Measurements from ENCODE around the gene MB21D2.

The MB21D2 gene

GRCh38 chr3:192820161-192820560, 97.5 kb downstream of the MB21D2 start:
- intact Hi-C loops (cut with DNase I; ENCODE audit: low total_unique reads) = no loop called here
- no peak for TF ChIP-seq CTCF (IDR thresholded peaks at IDR 0.05)

DNA sequence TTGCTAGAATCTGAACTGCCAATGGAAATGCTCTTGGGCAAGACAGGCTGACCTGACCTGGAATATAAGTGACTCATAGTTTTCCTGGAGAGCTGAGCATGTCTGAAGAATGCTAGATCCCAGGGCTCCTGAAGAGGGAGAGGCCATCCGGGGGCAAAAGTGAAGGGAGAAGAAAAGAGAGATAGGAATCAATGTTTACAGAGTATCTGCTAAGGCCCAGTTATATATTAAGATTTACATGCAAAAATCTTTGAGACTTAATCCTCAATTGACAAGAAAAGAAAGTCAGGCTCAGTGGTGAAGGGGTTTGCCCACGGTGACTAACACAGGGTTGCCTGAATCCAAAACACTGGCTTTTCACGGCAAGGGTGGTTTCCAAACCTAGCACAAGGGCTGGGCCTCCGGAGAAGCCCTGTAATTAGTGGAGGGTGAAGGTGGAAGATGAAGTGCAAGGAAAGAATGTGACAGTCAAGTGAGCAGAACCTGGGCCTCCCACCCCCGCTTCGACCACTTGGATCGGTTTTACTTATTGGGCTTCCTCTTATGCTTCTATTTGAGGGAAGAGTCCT, 98.6 kb downstream of the MB21D2 start:
- Histone ChIP-seq H3K4me3 (no peak overlapping the region), H3K27me3 (no peaks in the 10 kb centered on the region), H3K9me3 (no peaks in the 10 kb centered on the region), H3K27ac (no peak overlapping the region), H3K4me1 (peaks cover 0 to 11% (median 6%) of the 10 kb centered on the region in 4 donors), H3K36me3 (no peaks in the 10 kb centered on the region)
- no peak for TF ChIP-seq CTCF (IDR thresholded peaks at IDR 0.05)
- intact Hi-C loops (cut with DNase I; ENCODE audit: low total_unique reads) = loop anchor here (10.0 kb wide), 1 partner anchor 436 kb away; no protein-coding TSS in a partner anchor
- no peak for DNase-seq

More at GRCh38 chr3:192820161-192820560, 97.5 kb downstream of the MB21D2 start:
- Histone ChIP-seq H3K27me3 (no peaks in the 10 kb centered on the region), H3K36me3 (no peaks in the 10 kb centered on the region), H3K27ac (no peak overlapping the region), H3K9me3 (no peaks in the 10 kb centered on the region), H3K4me3 (no peak overlapping the region), H3K4me1 (peaks cover 0 to 11% (median 6%) of the 10 kb centered on the region in 4 donors)
- no peak for DNase-seq

DNA sequence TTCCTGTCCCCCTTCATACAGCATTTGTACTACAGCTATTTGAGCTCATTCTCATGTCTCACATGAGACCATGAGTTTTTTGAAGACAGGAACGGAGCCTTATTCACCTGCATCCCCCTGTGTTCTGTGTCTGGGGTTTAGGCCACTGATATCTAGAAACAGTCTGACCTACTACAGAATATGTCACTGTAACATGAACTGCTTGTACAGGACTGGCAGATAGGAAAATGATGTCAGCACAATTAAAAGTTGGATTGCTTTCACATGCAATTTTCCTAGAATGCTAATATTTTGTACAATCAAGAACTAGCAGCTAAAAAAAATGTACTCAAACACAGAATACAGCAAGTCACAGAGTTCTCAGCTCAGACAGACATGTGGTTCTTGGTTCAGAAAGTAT, 99.5 kb downstream of the MB21D2 start:
- no peak for DNase-seq
- Histone ChIP-seq H3K4me3 (no peak overlapping the region), H3K27ac (no peak overlapping the region), H3K4me1 (peaks cover 0 to 11% (median 6%) of the 10 kb centered on the region in 4 donors), H3K36me3 (no peaks in the 10 kb centered on the region), H3K9me3 (no peaks in the 10 kb centered on the region), H3K27me3 (no peaks in the 10 kb centered on the region)
- intact Hi-C loops (cut with DNase I; ENCODE audit: low total_unique reads) = loop anchor here (10.0 kb wide), 1 partner anchor 437 kb away; no protein-coding TSS in a partner anchor
- no peak for TF ChIP-seq CTCF (IDR thresholded peaks at IDR 0.05)

DNA sequence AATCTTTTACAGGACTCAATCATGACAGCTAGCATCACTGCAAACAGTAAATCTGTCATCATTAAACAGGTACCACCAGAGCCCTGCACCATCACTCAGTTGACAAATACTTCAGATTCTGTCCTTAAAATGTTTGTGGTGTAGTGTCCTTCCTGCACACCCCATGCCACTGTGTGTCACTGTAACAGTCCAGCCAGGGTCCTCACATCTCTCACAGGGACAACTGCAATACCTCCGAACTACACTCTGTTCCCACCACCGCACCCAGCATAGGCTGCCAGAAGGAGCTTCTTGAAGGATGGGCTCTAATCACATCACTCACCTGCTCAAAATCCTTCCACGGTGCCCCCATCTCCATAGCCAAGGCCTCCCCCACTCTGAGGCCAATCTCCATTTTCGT, 100.2 kb downstream of the MB21D2 start:
- Histone ChIP-seq H3K4me3 (no peak overlapping the region), H3K27ac (no peak overlapping the region), H3K4me1 (peaks cover 0 to 11% (median 6%) of the 10 kb centered on the region in 4 donors), H3K9me3 (no peaks in the 10 kb centered on the region), H3K36me3 (no peaks in the 10 kb centered on the region), H3K27me3 (no peaks in the 10 kb centered on the region)
- intact Hi-C loops (cut with DNase I; ENCODE audit: low total_unique reads) = loop anchor here (2.0 to 10.0 kb wide), 2 partner anchors 223 to 437 kb away; no protein-coding TSS in a partner anchor
- no peak for TF ChIP-seq CTCF (IDR thresholded peaks at IDR 0.05)
- no peak for DNase-seq

- H3K9me3 ChIP-seq = no peaks in the 10 kb centered on the region
- peaks cover 0 to 11% (median 6%) of the 10 kb centered on the region in 4 donors for H3K4me1 ChIP-seq
- no peak overlapping the region for H3K27ac ChIP-seq
- DNase-seq = no peak
- H3K27me3 ChIP-seq = no peaks in the 10 kb centered on the region
- no peak overlapping the region for H3K4me3 ChIP-seq
- H3K36me3 ChIP-seq = no peaks in the 10 kb centered on the region
- intact Hi-C loops (cut with DNase I; ENCODE audit: low total_unique reads) = loop anchor here (2.0 to 10.0 kb wide), 2 partner anchors 224 to 438 kb away; no protein-coding TSS in a partner anchor
- TF ChIP-seq CTCF (IDR thresholded peaks at IDR 0.05) = no peak
These were observed 100.6 kb downstream of the MB21D2 start for GRCh38 chr3:192817053-192817452.

Measured in tibial artery (tissue), 4 donors.